Heart right ventricle (tissue), 16 donors: ENCODE results near the gene AMOT. TPM values are rescaled to one million over a fixed set of nuclear protein-coding genes. Genes with fewer than 3 reads are reported as not detected.

Source experiments
- ATAC-seq, 8 donors: fragments of 200-7000 bp; cut with Tn5 transposase; one replicate each; pipeline ENCODE4 v1.9.1; 2020; ENCODE audit warnings: mild to moderate bottlenecking in 8 of 8, moderate library complexity in 8 of 8, moderate number of reproducible peaks in 1 of 8
- DNase-seq, 2 donors: peaks; one replicate each; pipeline ENCODE4 v3.0.0-alpha.2; 2020
- H3K27ac ChIP-seq, 10 donors: fragments of 200-600 bp; sonication (generic) in 2 of 10; one replicate each; pipeline versions ENCODE4 v1.5.0 to v1.8.0; 2020 to 2022; ENCODE audit warnings: mild to moderate bottlenecking in 3 of 10
- H3K27me3 ChIP-seq, 7 donors: fragments of 200-600 bp; one replicate each; pipeline ENCODE4 v1.8.0; 2021 to 2022; ENCODE audit warnings: mild to moderate bottlenecking in 2 of 7
- H3K36me3 ChIP-seq, 9 donors: fragments of 200-600 bp; sonication (generic) in 1 of 9; one replicate each; pipeline versions ENCODE4 v1.5.0 to v1.8.0; 2020 to 2022; ENCODE audit warnings: mild to moderate bottlenecking in 2 of 9
- H3K4me1 ChIP-seq, 9 donors: fragments of 200-600 bp; sonication (generic) in 1 of 9; one replicate each; pipeline versions ENCODE4 v1.5.0 to v1.8.0; 2020 to 2022; ENCODE audit warnings: mild to moderate bottlenecking in 4 of 9
- H3K4me3 ChIP-seq, 10 donors: fragments of 200-600 bp; sonication (generic) in 2 of 10; one replicate each; pipeline versions ENCODE4 v1.5.0 to v1.8.0; 2020 to 2022; ENCODE audit warnings: mild to moderate bottlenecking in 7 of 10, moderate library complexity in 2 of 10
- H3K9me3 ChIP-seq, 11 donors: fragments of 200-600 bp in 10 of 11; sonication (generic) in 2 of 11; one replicate each; pipeline versions ENCODE4 v1.5.0 to v1.8.0; 2013 to 2022; ENCODE audit warnings: mild to moderate bottlenecking in 2 of 11, control low read depth in 1 of 11, moderate library complexity in 1 of 11
- CTCF ChIP-seq, 9 donors: fragments of 200-600 bp; sonication (generic) in 2 of 9; IDR thresholded peaks; one replicate each; pipeline versions ENCODE4 v1.5.0 to v1.8.0; 2021 to 2022; ENCODE audit warnings: antibody characterized with exemption in 9 of 9, mild to moderate bottlenecking in 5 of 9, moderate library complexity in 1 of 9
- WGBS, 2 donors: extraction: QIAGEN DNeasy Blood & Tissue Kit; methylation state at CpG; one replicate each; pipeline ENCODE4 v1.1.7; 2013; ENCODE audit warnings: inconsistent platforms in 1 of 2; 5-methylcytosine and 5-hydroxymethylcytosine counted together
- intact Hi-C, 10 donors: fragments of 100-400 bp; cut with DNase I; formaldehyde crosslinking; loops; one replicate each; pipeline versions ENCODE4 v1.11.1 to v1.14.2; 2022
- polyA plus RNA-seq, 2 donors: library from polyadenylated mRNA; stranded (reverse); fragments of 200-250 nt; gene quantifications; one replicate each; pipeline ENCODE4 v1.2.3, GENCODE V29; 2013
- total RNA-seq, 10 donors: library from RNA; stranded (reverse); fragmentation: NEBNext Ultra II Directional in 3 of 10; extraction: Animal tissue kit (Norgen Biotek cat#: 25700) in 3 of 10; gene quantifications; one replicate each; pipeline versions ENCODE4 v1.2.1 to v1.2.4, GENCODE V29; 2021 to 2023
- donor health status: Arrhythmogenic right ventricular cardiomyopathy.
- donor health status: ischemic (EF 13 %, LVEDD 7.1; RV severe dilation, severe dysfunction).
- donor health status: healthy with polysubstance abuse.
- donor health status: DM: no; HTN: yes; CAD: no.
- donor health status: DM: no; HTN: no; CAD: no.
- donor health status: ischemic (EF 25% LVEDD 6.9; RV normal size, moderate dysfunction).
- donor health status: ischemic (EF 25% LVEDD 5.7; RV mildly dilated, moderate dysfunction).
- donor health status: healthy.
- donor health status: DM: yes; HTN: yes; CAD: no.
- donor health status: Ischemic cardiomyopathy.
- donor health status: ischemic (EF 35%, LVEDD 5.7; RV mildly dilated, moderate dysfunction).
- donor health status: nonischemic (EF 11% LVEDD 7.7; RV severe dilation, severe dysfunction).
- donor health status: DM: yes; HTN: yes; CAD: no.
- donor health status: PGD.
- donor health status: ischemic (EF 29% LVEDD 5.4; RV normal size, mild dysfunction).
- donor health status: nonischemic (EF 23%, LVEDD 6.1; RV moderate dilation, normal function).

AMOT gene
- total and polyA plus RNA-seq, 12 donors: 0.62 to 10.8 (median 6.1) TPM

DNA sequence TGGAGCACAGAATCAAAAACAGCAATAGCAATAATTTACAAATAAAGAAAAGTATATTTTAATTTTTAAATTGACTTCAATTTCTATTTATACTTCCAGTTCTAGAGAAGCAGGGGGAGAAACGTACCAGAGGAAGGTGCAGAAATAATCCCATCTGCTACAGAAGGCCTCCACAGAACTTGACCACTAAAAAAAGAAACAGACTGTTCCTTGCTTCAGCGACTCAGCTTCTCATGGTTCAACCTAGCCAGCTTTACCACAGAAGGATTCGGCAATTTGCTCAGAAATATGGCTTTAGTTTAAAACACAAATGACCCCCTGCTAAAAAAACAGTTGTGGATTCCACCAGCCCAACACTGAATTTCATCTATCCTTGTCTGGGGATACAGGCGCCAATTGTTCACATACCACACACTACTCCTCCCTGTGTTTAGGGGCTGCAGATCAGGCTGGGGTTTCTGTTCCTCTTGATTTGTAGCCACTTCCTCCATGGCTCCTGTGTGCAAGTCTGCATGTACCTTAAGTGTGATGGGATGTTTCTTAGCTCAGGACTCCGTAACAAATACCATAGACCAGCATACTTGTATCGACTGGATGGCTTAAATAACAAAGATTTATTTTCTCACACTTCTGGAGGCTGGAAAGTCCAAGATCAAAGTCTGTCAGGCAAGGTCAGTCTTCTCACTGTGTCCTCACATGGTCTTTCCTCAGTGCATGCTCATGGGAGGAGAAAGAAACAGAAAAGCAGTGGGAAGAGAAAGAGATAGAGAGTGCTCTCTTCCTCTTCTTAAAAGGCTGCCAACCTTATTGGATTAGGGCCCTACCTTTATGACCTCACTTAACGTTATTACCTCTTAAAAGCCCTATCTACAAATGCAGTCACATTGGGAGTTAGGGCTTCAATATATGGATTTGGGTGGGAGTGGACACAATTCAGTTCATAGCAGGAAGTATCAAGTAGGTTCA lies 79.1 kb downstream of the AMOT start:
- intact Hi-C loops: no loop called here
- H3K9me3 ChIP-seq: no peaks in the 10 kb centered on the region
- no peak overlapping the region for H3K27ac ChIP-seq
- no peak overlapping the region for H3K4me3 ChIP-seq
- ATAC-seq (no peak), DNase-seq (no peak)
- no peak for TF ChIP-seq CTCF (IDR thresholded peaks at IDR 0.05)
- H3K4me1 ChIP-seq: no peaks in the 10 kb centered on the region
- H3K27me3 ChIP-seq: peaks cover 0 to 38% (median 0%) of the 10 kb centered on the region in 7 donors
- 78 to 87% methylated on average over 7 of the region's 7 CpGs for WGBS, 2 donors
- H3K36me3 ChIP-seq: no peaks in the 10 kb centered on the region

GRCh38 chrX:112760697-112761096 lies 79.9 kb downstream of the AMOT start:
- peaks cover 0 to 39% (median 0%) of the 10 kb centered on the region in 7 donors for H3K27me3 ChIP-seq
- ATAC-seq (no peak), DNase-seq (no peak)
- H3K9me3 ChIP-seq: no peaks in the 10 kb centered on the region
- H3K4me3 ChIP-seq: no peak overlapping the region
- H3K4me1 ChIP-seq: no peaks in the 10 kb centered on the region
- H3K27ac ChIP-seq: no peak overlapping the region
- H3K36me3 ChIP-seq: no peaks in the 10 kb centered on the region
- intact Hi-C loops: no loop called here
- TF ChIP-seq CTCF (IDR thresholded peaks at IDR 0.05): no peak
- WGBS, 2 donors: 40 to 46% methylated on average over 2 of the region's 2 CpGs

GRCh38 chrX:112759966-112760365 lies 80.7 kb downstream of the AMOT start:
- Histone ChIP-seq H3K4me3 (no peak overlapping the region), H3K36me3 (no peaks in the 10 kb centered on the region), H3K9me3 (no peaks in the 10 kb centered on the region), H3K4me1 (no peaks in the 10 kb centered on the region), H3K27ac (no peak overlapping the region), H3K27me3 (peaks cover 0 to 39% (median 0%) of the 10 kb centered on the region in 7 donors)
- no peak for DNase-seq
- TF ChIP-seq CTCF (IDR thresholded peaks at IDR 0.05): no peak
- 79 to 93% methylated on average over 2 of the region's 2 CpGs for WGBS, 2 donors
- intact Hi-C loops: no loop called here
- no peak for ATAC-seq

DNA sequence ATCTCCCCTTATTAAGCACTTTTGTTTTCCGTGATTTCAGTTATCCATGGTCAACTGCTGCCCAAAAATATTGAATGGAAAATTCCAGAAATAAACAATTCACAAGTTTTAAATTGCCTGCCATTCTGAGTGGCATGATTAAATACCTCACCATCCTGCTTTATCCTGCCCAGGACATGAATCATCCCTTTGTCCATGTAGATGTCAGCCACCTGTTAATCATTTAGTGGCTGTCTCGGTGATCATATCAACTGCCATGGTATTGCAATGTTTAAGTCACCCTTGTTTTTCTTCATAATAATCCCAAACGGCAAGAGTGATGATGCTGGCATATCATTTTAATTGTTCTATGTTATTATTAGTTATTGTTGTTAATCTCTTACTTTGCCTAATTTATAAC lies 81.1 kb downstream of the AMOT start:
- no peak for DNase-seq
- H3K4me3 ChIP-seq: no peak overlapping the region
- peaks cover 0 to 38% (median 0%) of the 10 kb centered on the region in 7 donors for H3K27me3 ChIP-seq
- no peak for ATAC-seq
- WGBS, 2 donors: 73% methylated on average over 3 of the region's 3 CpGs
- no peak for TF ChIP-seq CTCF (IDR thresholded peaks at IDR 0.05)
- no peaks in the 10 kb centered on the region for H3K9me3 ChIP-seq
- no peak overlapping the region for H3K27ac ChIP-seq
- no peaks in the 10 kb centered on the region for H3K4me1 ChIP-seq
- intact Hi-C loops: no loop called here
- H3K36me3 ChIP-seq: no peaks in the 10 kb centered on the region
